Pancreas (tissue), 10 donors: Measurements from ENCODE around the gene LY6G5B. TPM values are rescaled to one million over a fixed set of nuclear protein-coding genes. Genes with fewer than 3 reads are reported as not detected.

ENCODE experiments used
- ATAC-seq, 4 donors: fragments of 200-7000 bp; cut with Tn5 transposase; one replicate each; pipeline versions ENCODE4 v1.8.0 to v1.9.1; 2020; ENCODE audit warnings: mild to moderate bottlenecking in 4 of 4, moderate library complexity in 4 of 4
- DNase-seq, 6 donors: peaks; one replicate each; pipeline ENCODE4 v3.0.0-alpha.2; 2020
- FAIRE-seq: peaks from 2 replicates; lab custom pipeline; 2012; peaks lifted over from hg19 to GRCh38; lab: Jason Lieb, UNC
- H3K27ac ChIP-seq, 4 donors: fragments of 200-600 bp; sonication (generic); 1 replicate in 3 of 4; 2 replicates in 1 of 4; pipeline versions ENCODE4 v1.5.0 to v1.8.0; 2020
- H3K27me3 ChIP-seq, 4 donors: fragments of 200-600 bp; one replicate each; pipeline ENCODE4 v1.8.0; 2021
- H3K36me3 ChIP-seq, 3 donors: fragments of 200-600 bp; sonication (generic) in 1 of 3; one replicate each; pipeline versions ENCODE4 v1.5.0 to v1.8.0; 2020 to 2021
- H3K4me1 ChIP-seq, 3 donors: fragments of 200-600 bp; one replicate each; pipeline ENCODE4 v1.8.0; 2021
- H3K4me3 ChIP-seq, 4 donors: fragments of 200-600 bp; sonication (generic) in 2 of 4; one replicate each; pipeline versions ENCODE4 v1.5.0 to v1.8.0; 2020 to 2021
- H3K9me3 ChIP-seq, 4 donors: fragments of 200-600 bp; one replicate each; pipeline ENCODE4 v1.8.0; 2021
- CTCF ChIP-seq, 4 donors: fragments of 200-600 bp; sonication (generic) in 3 of 4; IDR thresholded peaks; one replicate each; pipeline versions ENCODE4 v1.5.0 to v1.8.0; 2021; ENCODE audit warnings: antibody characterized with exemption in 4 of 4
- WGBS, 2 donors: extraction: QIAGEN DNeasy Blood & Tissue Kit; methylation state at CpG; one replicate each; pipeline ENCODE4 v1.1.7; 2013; 5-methylcytosine and 5-hydroxymethylcytosine counted together
- intact Hi-C, 3 donors: fragments of 100-400 bp; cut with DNase I; formaldehyde crosslinking; loops; one replicate each; pipeline versions ENCODE4 v1.11.1 to v1.14.2; 2022
- polyA plus RNA-seq, 2 donors: library from polyadenylated mRNA; stranded (reverse); fragments of 200-250 nt; gene quantifications; one replicate each; pipeline ENCODE4 v1.2.3, GENCODE V29; 2013
- total RNA-seq, 6 donors: library from RNA; stranded (reverse); fragmentation: NEBNext Ultra II Directional in 4 of 6; extraction: Animal tissue kit (Norgen Biotek cat#: 25700) in 4 of 6; gene quantifications; one replicate each; pipeline versions ENCODE4 v1.2.1 to v1.2.4, GENCODE V29; 2021 to 2023
- donor health status: healthy with polysubstance abuse.
- donor health status: DM: no; HTN: no; CAD: no; lungs with moderate emphysema.
- donor health status: DM: no; HTN: no; CAD: no.
- donor health status: control.
- donor health status: control.
- donor health status: Bipolar disorder and iron deficiency.
- donor health status: DM: yes; HTN: yes; CAD: no.
- donor health status: DM: no; HTN: no; CAD: no.
- donor health status: DM: no; HTN: no; CAD: no.
- donor health status: DM: yes; HTN: yes; CAD: no.

Gene LY6G5B
- 1 to 10 TPM; 3.0 to 8.2 (median 4.0) TPM for total RNA-seq
- polyA plus RNA-seq = 10 to 100 TPM in 1 of 2 donors, 1 to 10 TPM in 1; 9.2 to 11.4 TPM

DNA sequence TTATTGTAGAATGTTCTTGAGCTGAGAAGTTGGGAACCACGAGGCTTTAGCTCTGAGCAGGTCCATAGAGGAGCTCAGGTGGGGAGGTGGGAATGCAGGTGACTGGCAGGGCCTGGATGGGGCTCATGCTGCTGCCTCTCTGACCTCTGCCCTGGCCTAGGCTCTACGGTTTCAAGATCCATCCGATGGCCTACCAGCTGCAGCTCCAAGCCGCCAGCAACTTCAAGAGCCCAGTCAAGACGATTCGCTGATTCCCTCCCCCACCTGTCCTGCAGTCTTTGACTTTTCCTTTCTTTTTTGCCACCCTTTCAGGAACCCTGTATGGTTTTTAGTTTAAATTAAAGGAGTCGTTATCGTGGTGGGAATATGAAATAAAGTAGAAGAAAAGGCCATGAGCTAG, at the start of gene LY6G5B:
Gene LY6G5B, plus strand, starts transcription at position 301 of the 400 bp plus-strand sequence. CDS start 975 bp downstream, outside the sequence.
- WGBS, 2 donors = 74 to 80% methylated on average over 8 of the region's 8 CpGs
- intact Hi-C loops = no loop called here

DNA sequence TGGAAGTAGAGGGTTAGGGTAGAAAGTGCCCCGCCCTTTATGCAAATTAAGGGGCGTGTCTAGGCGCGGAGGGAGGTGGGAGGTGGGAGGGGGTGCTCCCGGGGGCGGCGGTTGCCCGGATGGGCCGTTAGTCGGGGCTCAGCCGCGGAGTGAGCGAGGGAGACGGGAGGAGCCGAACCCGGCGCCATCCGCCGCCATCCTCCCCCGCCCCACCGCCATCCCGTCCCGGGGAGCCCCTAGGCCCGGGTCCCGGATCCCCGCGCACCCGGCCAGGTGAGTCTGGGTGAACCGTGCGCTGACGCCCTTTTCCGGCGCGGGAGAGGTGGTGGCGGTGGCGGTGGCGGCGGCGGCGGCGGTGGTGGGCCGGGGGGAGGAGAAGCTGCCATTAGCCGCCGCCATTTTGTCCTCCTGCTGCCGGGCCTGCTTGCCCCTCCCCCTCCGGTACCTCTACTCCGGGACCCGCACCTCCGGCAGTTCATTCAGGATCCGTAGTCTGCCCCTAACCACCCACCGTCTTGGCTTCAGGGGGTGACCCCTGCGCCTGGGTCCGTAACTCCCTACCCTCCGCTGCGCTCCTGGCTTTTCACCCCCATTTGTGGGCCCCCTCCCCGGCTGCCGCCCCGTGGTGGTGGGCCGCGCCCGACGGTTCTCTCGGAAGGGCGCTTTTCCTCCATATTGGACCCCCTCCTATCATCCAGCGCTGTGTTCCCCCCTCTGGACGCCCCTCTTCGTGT, 49.0 kb upstream of the LY6G5B start, which contains the start of gene PRRC2A:
Gene PRRC2A, plus strand, starts transcription at position 130 of the 734 bp plus-strand sequence. CDS start 2,075 bp downstream, outside the sequence.
- ATAC-seq = peak; percentile 39 to 84 (median 52)
- Histone ChIP-seq H3K4me3 (peak within 1 kb of the TSS; percentile 58 to 88 (median 78)), H3K27me3 (no peaks in the 10 kb centered on the region), H3K36me3 (peaks cover 10 to 18% (median 17%) of the 10 kb centered on the region in 3 donors), H3K4me1 (peaks cover 4 to 8% (median 4%) of the 10 kb centered on the region in 3 donors), H3K9me3 (no peaks in the 10 kb centered on the region), H3K27ac (peak within 1 kb of the TSS; percentile 80 to 92 (median 88))
- WGBS, 2 donors = 0% methylated on average over 30 to 60 of the region's 67 CpGs
- intact Hi-C loops = no loop called here
- FAIRE-seq = no peak
- peak in 3 of 6 donors; percentile 94 to 97 (median 96) for DNase-seq
- TF ChIP-seq CTCF (IDR thresholded peaks at IDR 0.05) = no peak

More for the DNA sequence above, at the start of gene LY6G5B:
- no peak within 1 kb of the TSS for H3K4me3 ChIP-seq
- H3K27ac ChIP-seq = no peak within 1 kb of the TSS
- no peak for DNase-seq
- H3K4me1 ChIP-seq = peaks cover 0 to 10% (median 9%) of the 10 kb centered on the region in 3 donors
- no peak for ATAC-seq
- TF ChIP-seq CTCF (IDR thresholded peaks at IDR 0.05) = no peak
- no peak for FAIRE-seq
- H3K36me3 ChIP-seq = peaks cover 7 to 51% (median 27%) of the 10 kb centered on the region in 3 donors
- no peaks in the 10 kb centered on the region for H3K27me3 ChIP-seq
- H3K9me3 ChIP-seq = no peaks in the 10 kb centered on the region

GRCh38 chr6:31621320-31621939, 48.3 kb upstream of the LY6G5B start:
- Histone ChIP-seq H3K9me3 (no peaks in the 10 kb centered on the region), H3K27me3 (no peaks in the 10 kb centered on the region), H3K27ac (peak overlapping the region; percentile 80 to 92 (median 88)), H3K4me1 (peaks cover 4 to 8% (median 4%) of the 10 kb centered on the region in 3 donors), H3K4me3 (peak overlapping the region; percentile 58 to 88 (median 78)), H3K36me3 (peaks cover 10 to 25% (median 24%) of the 10 kb centered on the region in 3 donors)
- TF ChIP-seq CTCF (IDR thresholded peaks at IDR 0.05) = no peak
- no peak for DNase-seq
- no peak for FAIRE-seq
- 4 to 7% methylated on average over 15 of the region's 15 CpGs for WGBS, 2 donors
- no peak for ATAC-seq
- intact Hi-C loops = no loop called here

DNA sequence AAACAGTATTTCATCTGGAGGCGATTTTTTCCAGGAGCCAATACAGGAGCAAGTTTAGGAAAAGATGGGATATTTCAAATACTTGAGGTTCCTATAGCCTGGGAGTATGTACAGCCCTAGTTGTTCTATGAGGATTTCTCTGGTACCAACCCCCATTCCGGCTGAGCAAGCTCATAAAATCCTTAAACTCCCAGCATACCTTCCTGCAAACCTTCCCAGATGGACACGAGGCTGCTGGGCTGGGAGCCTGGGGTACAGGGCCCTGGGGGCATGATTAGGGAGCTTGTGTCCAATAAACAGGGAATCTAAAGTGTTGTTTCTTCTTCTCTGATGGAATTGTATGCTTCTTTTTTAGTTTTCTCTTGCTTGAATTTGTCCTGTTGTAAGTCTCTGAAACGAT, 47.8 kb upstream of the LY6G5B start:
- peak overlapping the region in 3 of 4 donors; percentile 58 to 88 (median 78) for H3K4me3 ChIP-seq
- peaks cover 15 to 30% (median 30%) of the 10 kb centered on the region in 3 donors for H3K36me3 ChIP-seq
- no peaks in the 10 kb centered on the region for H3K9me3 ChIP-seq
- no peaks in the 10 kb centered on the region for H3K27me3 ChIP-seq
- DNase-seq (no peak), FAIRE-seq (no peak), ATAC-seq (no peak)
- no peak for TF ChIP-seq CTCF (IDR thresholded peaks at IDR 0.05)
- peak overlapping the region in 2 of 4 donors; percentile 91 to 92 for H3K27ac ChIP-seq
- H3K4me1 ChIP-seq = peaks cover 4 to 8% (median 4%) of the 10 kb centered on the region in 3 donors
- WGBS, 2 donors = 15 to 18% methylated on average over 4 of the region's 4 CpGs
- intact Hi-C loops = no loop called here
